ENCODE data around the gene MYO1G.

Gene MYO1G

GRCh38 chr7:44969049-44969700, 9.6 kb downstream of the MYO1G start:
- Histone ChIP-seq H3K36me3 (peaks cover 100% of the 10 kb centered on the region), H3K4me3 (ENCODE audit: low read depth in 1 of 2, low read length in 1 of 2) (no peak overlapping the region), H3K27ac (no peak overlapping the region), H3K9me3 (no peaks in the 10 kb centered on the region), H3K4me1 (ENCODE audit: control insufficient read depth in 1 of 2, insufficient read depth in 1 of 2, low read depth in 1 of 2, low read length in 1 of 2) (no peaks in the 10 kb centered on the region), H3K27me3 (no peaks in the 10 kb centered on the region)
- no peak for TF ChIP-seq CTCF (IDR thresholded peaks at IDR 0.05)

GRCh38 chr7:44967571-44968446, 11.0 kb downstream of the MYO1G start:
- H3K27me3 ChIP-seq, result no peaks in the 10 kb centered on the region
- H3K9me3 ChIP-seq, result no peaks in the 10 kb centered on the region
- no peak for TF ChIP-seq CTCF (IDR thresholded peaks at IDR 0.05)
- H3K27ac ChIP-seq, result no peak overlapping the region
- H3K4me1 ChIP-seq (ENCODE audit: control insufficient read depth in 1 of 2, insufficient read depth in 1 of 2, low read depth in 1 of 2, low read length in 1 of 2), result no peaks in the 10 kb centered on the region
- H3K4me3 ChIP-seq (ENCODE audit: low read depth in 1 of 2, low read length in 1 of 2), result no peak overlapping the region
- H3K36me3 ChIP-seq, result peaks cover 100% of the 10 kb centered on the region

- H3K4me1 ChIP-seq (ENCODE audit: control insufficient read depth in 1 of 2, insufficient read depth in 1 of 2, low read depth in 1 of 2, low read length in 1 of 2), result no peaks in the 10 kb centered on the region
- H3K27me3 ChIP-seq, result no peaks in the 10 kb centered on the region
- no peak for TF ChIP-seq CTCF (IDR thresholded peaks at IDR 0.05)
- H3K27ac ChIP-seq, result no peak overlapping the region
- no peaks in the 10 kb centered on the region for H3K9me3 ChIP-seq
- H3K4me3 ChIP-seq (ENCODE audit: low read depth in 1 of 2, low read length in 1 of 2), result no peak overlapping the region
- peaks cover 100% of the 10 kb centered on the region for H3K36me3 ChIP-seq
These were observed 11.9 kb downstream of the MYO1G start for GRCh38 chr7:44966731-44967538.

- peaks cover 95% of the 10 kb centered on the region for H3K36me3 ChIP-seq
- no peak for TF ChIP-seq CTCF (IDR thresholded peaks at IDR 0.05)
These were observed 12.7 kb downstream of the MYO1G start for GRCh38 chr7:44965937-44966730.

GRCh38 chr7:44965441-44965903, 13.3 kb downstream of the MYO1G start:
- Histone ChIP-seq H3K4me3 (ENCODE audit: low read depth in 1 of 2, low read length in 1 of 2) (no peak overlapping the region), H3K9me3 (no peaks in the 10 kb centered on the region), H3K36me3 (peaks cover 88% of the 10 kb centered on the region), H3K27ac (no peak overlapping the region), H3K27me3 (no peaks in the 10 kb centered on the region), H3K4me1 (ENCODE audit: control insufficient read depth in 1 of 2, insufficient read depth in 1 of 2, low read depth in 1 of 2, low read length in 1 of 2) (no peaks in the 10 kb centered on the region)
- TF ChIP-seq CTCF (IDR thresholded peaks at IDR 0.05), result no peak

More at GRCh38 chr7:44965937-44966730, 12.7 kb downstream of the MYO1G start:
- Histone ChIP-seq H3K4me3 (ENCODE audit: low read depth in 1 of 2, low read length in 1 of 2) (no peak overlapping the region), H3K27ac (no peak overlapping the region), H3K9me3 (no peaks in the 10 kb centered on the region), H3K27me3 (no peaks in the 10 kb centered on the region), H3K4me1 (ENCODE audit: control insufficient read depth in 1 of 2, insufficient read depth in 1 of 2, low read depth in 1 of 2, low read length in 1 of 2) (no peaks in the 10 kb centered on the region)
